ENCODE measurements around the gene RAB3A.

RAB3A gene, protein sequence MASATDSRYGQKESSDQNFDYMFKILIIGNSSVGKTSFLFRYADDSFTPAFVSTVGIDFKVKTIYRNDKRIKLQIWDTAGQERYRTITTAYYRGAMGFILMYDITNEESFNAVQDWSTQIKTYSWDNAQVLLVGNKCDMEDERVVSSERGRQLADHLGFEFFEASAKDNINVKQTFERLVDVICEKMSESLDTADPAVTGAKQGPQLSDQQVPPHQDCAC

GRCh38 chr19:18203863-18204393 lies at the start of gene RAB3A:
RAB3A (minus strand) TSS chr19:18204042; CDS start chr19:18202740, 1,302 bp downstream.
- DNase-seq, result peak; percentile 99

- DNase-seq, result no peak
Measured at GRCh38 chr19:18253130-18253529, 49.3 kb upstream of the RAB3A start.

GRCh38 chr19:18252370-18252717 lies 48.5 kb upstream of the RAB3A start:
- no peak for DNase-seq

GRCh38 chr19:18251587-18252369 lies 47.9 kb upstream of the RAB3A start:
- peak; percentile 84 for DNase-seq

GRCh38 chr19:18249834-18250233 lies 46.0 kb upstream of the RAB3A start:
- DNase-seq, result no peak

GRCh38 chr19:18245297-18245696 lies 41.5 kb upstream of the RAB3A start:
- no peak for DNase-seq

DNA sequence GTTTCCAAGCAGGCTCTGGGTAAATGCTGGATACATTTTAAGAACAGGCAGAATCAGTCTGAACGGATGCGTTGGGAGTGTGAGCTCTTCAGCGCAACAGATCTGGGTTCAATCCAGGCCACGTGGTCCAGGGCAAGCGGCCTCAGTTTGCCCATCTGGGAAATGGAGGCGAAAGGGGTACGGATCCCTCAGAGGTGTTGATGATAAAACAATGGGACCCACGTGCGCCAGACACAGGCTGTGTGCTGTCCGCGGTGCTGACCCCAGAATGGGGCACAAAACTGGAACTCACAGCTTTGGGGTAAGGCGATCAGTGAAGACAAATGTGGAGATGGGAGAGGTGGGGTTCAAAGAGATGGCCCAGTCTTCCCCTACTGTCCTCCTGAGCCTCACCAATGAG lies 35.5 kb upstream of the RAB3A start:
- no peak for DNase-seq

- no peak for DNase-seq
Measured at GRCh38 chr19:18234194-18234593, 30.4 kb upstream of the RAB3A start.

DNA sequence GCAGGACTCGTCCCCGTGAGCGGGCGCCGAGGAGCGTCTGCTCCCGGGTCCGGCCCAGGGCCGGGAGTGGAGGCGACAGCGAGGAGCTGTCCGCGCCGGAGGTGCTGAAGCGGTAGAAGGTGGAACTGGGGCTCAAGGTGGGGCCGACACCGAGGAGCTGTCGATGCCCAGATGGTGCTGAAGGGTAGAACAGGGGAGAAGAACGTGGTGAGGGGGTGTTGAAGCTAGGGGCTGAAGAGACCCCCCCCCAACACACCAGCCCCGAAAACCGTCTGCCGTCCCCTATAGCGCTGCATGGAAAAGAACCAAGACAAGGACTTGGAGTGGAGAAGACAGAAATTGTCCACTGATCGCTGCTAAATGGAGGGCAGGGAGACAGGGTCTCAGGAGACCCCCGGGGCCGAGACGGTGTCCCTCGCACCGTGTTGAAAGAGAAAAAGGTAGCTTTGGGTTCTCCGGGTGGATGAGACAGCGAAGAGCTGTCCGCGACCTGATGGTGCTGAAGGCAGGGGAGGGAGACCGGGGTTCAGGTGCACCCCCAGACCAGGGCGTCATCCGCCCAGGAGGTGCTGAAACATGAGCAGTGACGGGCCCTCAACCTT lies 29.5 kb upstream of the RAB3A start:
- DNase-seq, result peak; percentile 47

DNA sequence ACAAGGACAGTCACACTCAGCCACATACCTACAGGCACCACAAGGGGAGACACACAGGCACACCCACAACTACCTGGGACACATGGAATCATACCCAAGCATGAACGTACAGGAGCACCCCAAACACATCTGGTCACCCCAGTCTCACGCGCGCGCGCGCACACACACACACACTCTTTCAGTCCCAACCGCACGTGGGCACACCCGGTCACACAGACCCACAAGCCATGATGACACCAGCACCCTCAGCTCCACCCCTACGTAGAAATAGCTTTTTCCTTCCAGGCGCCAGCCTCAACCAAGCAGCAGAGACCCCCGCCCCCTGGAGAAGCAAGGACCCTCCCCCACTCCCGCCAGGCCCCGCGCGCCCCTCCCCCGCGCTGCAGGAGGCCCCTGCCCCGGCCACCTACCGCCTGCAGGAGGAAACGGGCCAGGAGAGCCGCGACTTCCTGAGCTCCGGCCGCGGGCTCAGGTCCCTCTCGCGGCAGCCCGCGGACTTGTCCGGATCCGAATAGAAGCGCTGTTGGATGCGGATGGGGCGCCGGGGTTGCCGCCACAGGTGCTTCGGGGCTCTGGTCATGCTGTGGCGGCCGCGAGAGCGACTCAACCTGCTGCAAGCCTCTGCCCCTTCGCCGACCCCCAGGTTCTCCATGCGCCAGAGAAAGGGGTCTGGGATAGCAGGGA lies 28.8 kb upstream of the RAB3A start:
- no peak for DNase-seq

DNA sequence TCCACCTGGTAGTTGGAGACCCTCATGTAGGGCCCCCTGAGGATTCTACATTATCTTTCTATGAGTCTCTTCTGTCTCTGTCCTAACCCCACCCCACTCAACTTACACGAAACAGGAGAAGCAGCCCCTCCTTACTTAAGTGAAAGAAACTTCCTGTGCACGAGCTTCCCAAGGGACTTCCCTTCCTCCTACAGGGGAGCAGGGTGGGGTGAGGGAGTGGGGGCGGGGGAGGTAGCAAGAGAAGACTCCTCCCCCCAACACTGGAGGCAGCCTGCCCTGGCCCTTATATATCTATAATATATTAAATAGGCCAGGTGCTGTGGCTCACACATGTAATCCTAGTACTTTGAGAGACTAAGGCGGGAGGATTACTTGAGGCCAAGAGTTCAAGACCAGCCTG lies 27.9 kb upstream of the RAB3A start:
- no peak for DNase-seq

- DNase-seq, result no peak
Measured at GRCh38 chr19:18230941-18231734, 27.3 kb upstream of the RAB3A start.

GRCh38 chr19:18229915-18230314 lies 26.1 kb upstream of the RAB3A start:
- DNase-seq, result no peak

DNA sequence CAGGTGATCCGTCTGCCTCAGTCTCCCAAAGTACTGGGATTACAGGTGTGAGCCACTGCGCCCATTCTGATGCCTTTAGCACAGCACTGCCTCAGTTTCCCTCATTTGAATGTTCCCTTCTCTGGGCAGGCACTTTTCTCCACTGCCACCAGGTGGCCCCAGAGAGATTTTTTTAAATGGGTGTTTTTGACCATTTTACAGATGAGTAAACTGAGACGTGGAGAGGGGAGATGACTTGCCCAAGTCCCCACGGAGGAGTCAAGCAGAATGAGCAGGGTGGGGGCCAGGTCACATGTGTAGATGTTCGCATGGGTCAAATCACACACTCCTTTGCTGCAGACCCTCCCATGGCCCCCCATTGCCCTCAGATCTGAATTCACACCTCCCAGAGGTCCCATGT lies 25.6 kb upstream of the RAB3A start:
- no peak for DNase-seq

DNA sequence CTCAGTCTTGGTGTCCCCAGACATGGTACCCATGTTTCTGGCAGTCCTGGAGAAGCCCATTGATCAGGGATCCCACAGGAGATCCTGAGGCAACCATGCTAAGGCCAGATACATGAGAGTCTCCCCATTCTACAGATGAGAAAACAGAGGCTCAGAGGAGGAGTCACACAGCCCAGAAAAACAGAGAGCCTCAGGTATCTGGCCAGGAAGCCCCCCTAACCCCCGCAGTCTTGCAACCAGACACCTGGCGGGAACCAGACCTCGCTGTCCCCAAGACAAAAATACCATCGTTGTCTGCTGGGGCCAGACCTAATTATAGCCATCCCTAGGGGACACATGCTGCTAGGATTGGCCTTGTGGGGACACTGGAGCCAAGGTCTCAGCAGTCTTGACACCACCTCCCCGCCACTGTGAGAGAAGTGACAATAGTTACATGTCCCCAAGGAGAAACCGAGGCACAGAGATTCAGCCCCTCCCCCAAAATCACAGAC lies 24.0 kb upstream of the RAB3A start:
- DNase-seq, result no peak

GRCh38 chr19:18226956-18227780 lies 23.3 kb upstream of the RAB3A start:
- no peak for DNase-seq

DNA sequence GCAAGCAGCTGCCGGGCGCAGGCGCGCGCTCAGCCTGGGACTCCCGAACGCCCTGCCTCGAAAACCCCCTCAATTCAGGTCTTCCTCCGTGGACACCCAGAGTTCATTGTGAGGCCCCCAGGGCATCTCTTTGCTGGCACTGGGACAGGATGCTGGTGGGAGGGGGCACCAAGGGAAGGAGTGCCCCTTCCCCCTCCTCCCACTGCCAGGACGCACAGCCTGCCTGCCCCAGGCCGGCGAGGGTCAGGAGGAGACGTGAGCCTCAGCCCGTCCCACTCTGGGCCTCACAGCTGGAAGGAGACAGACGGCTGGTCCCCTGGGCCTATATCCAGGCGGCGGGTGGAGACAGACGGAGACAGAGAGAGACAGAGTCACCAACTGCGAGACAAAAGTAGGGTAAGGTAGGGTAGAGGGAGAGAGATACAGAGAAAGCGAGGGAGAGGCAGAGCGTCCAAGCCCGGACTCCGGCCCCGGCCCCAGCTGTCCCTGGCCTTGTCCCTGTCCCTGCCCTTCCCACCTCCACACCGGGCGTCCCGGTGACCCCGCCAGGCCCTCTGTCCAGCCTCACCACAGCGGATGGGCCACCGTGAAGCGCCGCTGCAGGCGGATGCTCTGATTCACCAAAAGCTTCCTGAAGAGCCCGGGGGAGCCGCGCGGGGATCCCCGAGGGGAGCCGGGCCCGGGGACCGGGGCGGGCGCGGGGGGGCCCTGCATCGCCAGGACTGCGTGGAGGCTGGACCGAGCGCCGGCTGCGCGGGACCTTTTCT lies 22.0 kb upstream of the RAB3A start, which contains the start of gene PDE4C:
TSS of gene PDE4C (minus strand) at position 737 of the 767 bp plus-strand sequence. CDS start at position 714, 23 bp downstream.
- DNase-seq, result no peak

GRCh38 chr19:18225355-18225701 lies 21.5 kb upstream of the RAB3A start:
- no peak for DNase-seq

GRCh38 chr19:18224525-18225354 lies 20.9 kb upstream of the RAB3A start:
- DNase-seq, result peak; percentile 80
